ENCODE measurements around the gene PCNX3. TPM values are rescaled to one million over a fixed set of nuclear protein-coding genes. Genes with fewer than 3 reads are reported as not detected.

PCNX3 gene
- total RNA-seq, 1 donor = 27.9 TPM

DNA sequence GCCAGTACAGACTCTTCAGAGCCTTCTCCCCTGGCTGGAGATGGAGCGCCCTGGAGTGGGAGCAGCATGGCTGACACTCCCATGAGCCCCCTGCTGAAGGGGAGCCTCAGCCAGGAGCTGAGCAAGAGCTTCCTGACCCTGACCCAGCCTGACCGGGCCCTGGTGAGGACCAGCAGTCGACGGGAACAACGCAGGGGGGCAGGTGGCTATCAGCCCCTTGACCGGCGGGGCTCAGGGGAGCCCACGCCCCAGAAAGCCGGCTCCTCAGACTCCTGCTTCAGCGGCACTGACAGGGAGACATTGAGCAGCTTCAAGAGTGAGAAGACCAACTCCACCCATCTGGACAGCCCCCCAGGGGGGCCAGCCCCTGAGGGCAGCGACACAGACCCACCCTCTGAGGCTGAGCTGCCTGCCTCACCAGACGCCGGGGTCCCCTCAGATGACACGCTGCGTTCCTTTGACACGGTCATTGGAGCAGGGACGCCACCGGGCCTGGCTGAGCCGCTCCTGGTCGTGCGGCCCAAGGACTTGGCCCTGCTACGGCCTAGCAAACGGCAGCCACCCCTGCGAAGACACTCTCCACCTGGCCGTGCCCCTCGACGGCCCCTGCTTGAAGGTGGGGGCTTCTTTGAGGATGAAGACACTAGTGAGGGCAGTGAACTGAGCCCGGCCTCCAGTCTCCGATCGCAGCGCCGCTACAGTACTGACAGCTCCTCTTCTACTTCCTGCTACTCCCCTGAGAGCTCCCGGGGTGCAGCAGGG, 2.6 kb downstream of the PCNX3 start:
- no peak overlapping the region for H2AFZ ChIP-seq (ENCODE audit: low read length)
- no peaks in the 10 kb centered on the region for H3K9me3 ChIP-seq (ENCODE audit: low read depth, low read length)
- TF ChIP-seq, protein P1, sequence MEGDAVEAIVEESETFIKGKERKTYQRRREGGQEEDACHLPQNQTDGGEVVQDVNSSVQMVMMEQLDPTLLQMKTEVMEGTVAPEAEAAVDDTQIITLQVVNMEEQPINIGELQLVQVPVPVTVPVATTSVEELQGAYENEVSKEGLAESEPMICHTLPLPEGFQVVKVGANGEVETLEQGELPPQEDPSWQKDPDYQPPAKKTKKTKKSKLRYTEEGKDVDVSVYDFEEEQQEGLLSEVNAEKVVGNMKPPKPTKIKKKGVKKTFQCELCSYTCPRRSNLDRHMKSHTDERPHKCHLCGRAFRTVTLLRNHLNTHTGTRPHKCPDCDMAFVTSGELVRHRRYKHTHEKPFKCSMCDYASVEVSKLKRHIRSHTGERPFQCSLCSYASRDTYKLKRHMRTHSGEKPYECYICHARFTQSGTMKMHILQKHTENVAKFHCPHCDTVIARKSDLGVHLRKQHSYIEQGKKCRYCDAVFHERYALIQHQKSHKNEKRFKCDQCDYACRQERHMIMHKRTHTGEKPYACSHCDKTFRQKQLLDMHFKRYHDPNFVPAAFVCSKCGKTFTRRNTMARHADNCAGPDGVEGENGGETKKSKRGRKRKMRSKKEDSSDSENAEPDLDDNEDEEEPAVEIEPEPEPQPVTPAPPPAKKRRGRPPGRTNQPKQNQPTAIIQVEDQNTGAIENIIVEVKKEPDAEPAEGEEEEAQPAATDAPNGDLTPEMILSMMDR (IDR thresholded peaks at IDR 0.05; ENCODE audit: extremely low read depth, low read depth, low read length) = no peak
- no peaks in the 10 kb centered on the region for H3K27me3 ChIP-seq (ENCODE audit: insufficient read depth, low read length)
- no peak for DNase-seq (ENCODE audit: insufficient read length, low spot score, missing footprints)
- peaks cover 29% of the 10 kb centered on the region for H4K20me1 ChIP-seq (ENCODE audit: insufficient read depth, low read length)
- H3K79me2 ChIP-seq (ENCODE audit: insufficient read depth, low read length) = peaks cover 70% of the 10 kb centered on the region
- H3K36me3 ChIP-seq (ENCODE audit: insufficient read depth, low read length) = peaks cover 55% of the 10 kb centered on the region
- H3K27ac ChIP-seq (ENCODE audit: low read depth, low read length) = no peak overlapping the region
- no peak overlapping the region for H3K4me2 ChIP-seq (ENCODE audit: insufficient read depth, low read length)
- no peak overlapping the region for H3K4me3 ChIP-seq (ENCODE audit: insufficient read depth, low read length)
- H3K4me1 ChIP-seq (ENCODE audit: insufficient read depth, low read length) = peaks cover 11% of the 10 kb centered on the region

DNA sequence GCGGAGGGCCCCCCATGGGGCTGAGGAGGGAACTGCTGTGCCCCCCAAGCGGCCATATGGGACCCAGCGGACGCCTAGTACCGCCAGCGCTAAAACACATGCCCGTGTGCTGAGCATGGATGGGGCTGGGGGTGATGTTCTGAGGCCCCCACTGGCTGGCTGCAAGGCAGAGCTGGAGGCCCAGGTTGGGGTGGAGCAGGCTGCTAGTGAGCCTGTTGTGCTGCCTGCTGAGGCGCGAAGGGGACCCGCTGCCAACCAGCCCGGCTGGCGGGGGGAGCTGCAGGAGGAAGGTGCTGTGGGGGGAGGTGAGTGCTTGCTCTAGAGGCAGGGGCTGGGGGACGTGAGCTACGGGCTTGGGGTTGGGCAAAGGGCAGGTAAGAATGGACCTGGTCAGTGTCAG, 3.2 kb downstream of the PCNX3 start:
- no peak overlapping the region for H3K4me2 ChIP-seq (ENCODE audit: insufficient read depth, low read length)
- H3K27ac ChIP-seq (ENCODE audit: low read depth, low read length) = no peak overlapping the region
- H4K20me1 ChIP-seq (ENCODE audit: insufficient read depth, low read length) = peaks cover 28% of the 10 kb centered on the region
- H3K9me3 ChIP-seq (ENCODE audit: low read depth, low read length) = no peaks in the 10 kb centered on the region
- DNase-seq (ENCODE audit: insufficient read length, low spot score, missing footprints) = no peak
- TF ChIP-seq, protein P1 (IDR thresholded peaks at IDR 0.05; ENCODE audit: extremely low read depth, low read depth, low read length) = no peak
- no peaks in the 10 kb centered on the region for H3K27me3 ChIP-seq (ENCODE audit: insufficient read depth, low read length)
- H3K79me2 ChIP-seq (ENCODE audit: insufficient read depth, low read length) = peaks cover 64% of the 10 kb centered on the region
- no peak overlapping the region for H2AFZ ChIP-seq (ENCODE audit: low read length)
- H3K4me3 ChIP-seq (ENCODE audit: insufficient read depth, low read length) = no peak overlapping the region
- peaks cover 9% of the 10 kb centered on the region for H3K4me1 ChIP-seq (ENCODE audit: insufficient read depth, low read length)
- peaks cover 61% of the 10 kb centered on the region for H3K36me3 ChIP-seq (ENCODE audit: insufficient read depth, low read length)

DNA sequence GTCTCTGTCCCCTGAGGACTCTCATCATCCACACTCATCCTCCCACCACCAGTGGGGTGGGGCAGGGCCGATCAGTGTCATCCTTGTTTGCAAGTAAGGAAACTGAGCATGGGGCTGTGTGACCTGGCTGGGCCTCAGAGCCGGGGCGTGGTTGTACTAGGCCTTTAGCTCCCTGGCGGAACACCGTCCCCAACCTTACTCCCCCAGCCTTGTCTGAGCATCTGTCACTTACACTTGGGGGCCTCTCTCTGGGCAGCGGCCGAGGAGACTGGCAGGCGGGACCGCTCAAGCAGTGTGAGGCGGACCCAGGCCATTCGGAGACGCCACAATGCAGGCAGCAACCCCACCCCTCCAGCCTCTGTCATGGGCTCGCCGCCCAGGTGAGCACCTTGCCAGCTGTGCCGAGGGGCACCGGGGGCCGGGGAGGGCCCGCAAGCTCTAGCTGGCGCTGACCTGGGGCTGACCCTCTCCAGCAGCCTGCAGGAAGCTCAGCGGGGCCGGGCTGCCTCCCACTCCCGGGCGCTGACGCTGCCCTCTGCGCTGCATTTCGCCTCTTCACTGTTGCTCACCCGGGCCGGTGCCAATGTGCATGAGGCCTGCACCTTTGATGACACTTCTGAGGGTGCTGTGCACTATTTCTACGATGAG, 3.8 kb downstream of the PCNX3 start:
- peaks cover 66% of the 10 kb centered on the region for H3K36me3 ChIP-seq (ENCODE audit: insufficient read depth, low read length)
- no peak overlapping the region for H2AFZ ChIP-seq (ENCODE audit: low read length)
- no peak overlapping the region for H3K4me3 ChIP-seq (ENCODE audit: insufficient read depth, low read length)
- H3K4me1 ChIP-seq (ENCODE audit: insufficient read depth, low read length) = peaks cover 9% of the 10 kb centered on the region
- H3K79me2 ChIP-seq (ENCODE audit: insufficient read depth, low read length) = peaks cover 59% of the 10 kb centered on the region
- no peaks in the 10 kb centered on the region for H3K9me3 ChIP-seq (ENCODE audit: low read depth, low read length)
- no peak overlapping the region for H3K4me2 ChIP-seq (ENCODE audit: insufficient read depth, low read length)
- H3K27ac ChIP-seq (ENCODE audit: low read depth, low read length) = no peak overlapping the region
- DNase-seq (ENCODE audit: insufficient read length, low spot score, missing footprints) = no peak
- peaks cover 28% of the 10 kb centered on the region for H4K20me1 ChIP-seq (ENCODE audit: insufficient read depth, low read length)
- no peaks in the 10 kb centered on the region for H3K27me3 ChIP-seq (ENCODE audit: insufficient read depth, low read length)
- TF ChIP-seq, protein P1 (IDR thresholded peaks at IDR 0.05; ENCODE audit: extremely low read depth, low read depth, low read length) = no peak

DNA sequence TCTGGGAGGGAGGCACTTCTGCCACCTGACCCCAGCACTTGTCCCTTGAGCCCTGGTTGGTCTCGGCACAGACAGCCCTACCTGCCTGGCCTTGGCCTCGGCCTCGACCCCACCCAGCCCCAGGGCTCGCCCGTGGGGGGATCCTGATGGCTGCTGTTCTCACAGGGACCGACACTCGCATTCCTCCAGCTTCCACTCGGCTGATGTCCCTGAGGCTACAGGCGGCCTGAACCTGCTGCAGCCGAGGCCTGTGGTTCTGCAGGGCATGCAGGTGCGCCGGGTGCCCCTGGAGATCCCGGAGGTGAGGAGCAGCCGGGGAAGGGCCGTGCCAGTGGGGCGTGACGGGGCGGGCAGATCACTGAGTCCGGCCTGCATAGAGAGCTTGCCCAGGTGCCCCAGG, 5.1 kb downstream of the PCNX3 start:
- TF ChIP-seq, protein P1 (IDR thresholded peaks at IDR 0.05; ENCODE audit: extremely low read depth, low read depth, low read length) = no peak
- H4K20me1 ChIP-seq (ENCODE audit: insufficient read depth, low read length) = peaks cover 28% of the 10 kb centered on the region
- no peak overlapping the region for H3K27ac ChIP-seq (ENCODE audit: low read depth, low read length)
- H3K4me3 ChIP-seq (ENCODE audit: insufficient read depth, low read length) = no peak overlapping the region
- H3K4me2 ChIP-seq (ENCODE audit: insufficient read depth, low read length) = no peak overlapping the region
- H3K9me3 ChIP-seq (ENCODE audit: low read depth, low read length) = no peaks in the 10 kb centered on the region
- H3K36me3 ChIP-seq (ENCODE audit: insufficient read depth, low read length) = peaks cover 71% of the 10 kb centered on the region
- no peaks in the 10 kb centered on the region for H3K27me3 ChIP-seq (ENCODE audit: insufficient read depth, low read length)
- H2AFZ ChIP-seq (ENCODE audit: low read length) = no peak overlapping the region
- H3K79me2 ChIP-seq (ENCODE audit: insufficient read depth, low read length) = peaks cover 51% of the 10 kb centered on the region
- H3K4me1 ChIP-seq (ENCODE audit: insufficient read depth, low read length) = peaks cover 9% of the 10 kb centered on the region
- no peak for DNase-seq (ENCODE audit: insufficient read length, low spot score, missing footprints)
